SK-N-SH (cell line): ENCODE measurements around the gene HOXB2. TPM values are rescaled to one million over a fixed set of nuclear protein-coding genes. Genes with fewer than 3 reads are reported as not detected.

Source experiments
- CTCF ChIA-PET: fragments of 300-600, 350-600 bp; formaldehyde crosslinking; extraction: SDS; loops from one replicate; lab custom pipeline; 2021; lab: Yijun Ruan, JAX
- POLR2A ChIA-PET: fragments of 350-600 bp; sonication (Branson Sonifier 250); formaldehyde crosslinking; extraction: SDS; loops from one replicate; lab custom pipeline; 2020; ENCODE audit warnings: antibody characterized with exemption, inconsistent platforms; lab: Yijun Ruan, JAX
- DNase-seq: peaks from one replicate; pipeline ENCODE4 v3.0.0; 2012
- H2AFZ ChIP-seq: fragments of 200-600 bp; sonication (generic); 2 replicates; pipeline ENCODE4 v1.8.1; 2016; ENCODE audit warnings: antibody characterized with exemption, mild to moderate bottlenecking, low read depth
- H3F3A ChIP-seq: fragments of 200-600 bp; sonication (generic); replicated peaks from 2 replicates; pipeline ENCODE3; 2016; ENCODE audit warnings: antibody characterized with exemption, mild to moderate bottlenecking; ENCODE audit not compliant: insufficient read depth
- H3K27ac ChIP-seq, 2 experiments: fragments of 200-500 bp in 1 of 2; fragments of 200-600 bp in 1 of 2; sonication (Bioruptor generic) in 1 of 2; sonication (generic), shearing (Covaris generic) in 1 of 2; 2 replicates each; pipeline versions ENCODE4 v1.5.1 to v1.6.1; 2014 to 2016; ENCODE audit warnings: low read depth in 2 of 2, inconsistent platforms in 1 of 2, low read length in 1 of 2, mild to moderate bottlenecking in 1 of 2, mixed read lengths in 1 of 2
- H3K27me3 ChIP-seq: fragments of 200-600 bp; sonication (generic), shearing (Covaris generic); 2 replicates; pipeline ENCODE4 v1.6.1; 2016; ENCODE audit warnings: mixed run types; ENCODE audit not compliant: insufficient read depth
- H3K36me3 ChIP-seq, 2 experiments: fragments of 200-500 bp in 1 of 2; fragments of 200-600 bp in 1 of 2; sonication (Bioruptor generic) in 1 of 2; sonication (generic) in 1 of 2; replicated peaks in 1 of 2; 2 replicates each; pipeline versions ENCODE3 to v1.5.1; 2014 to 2016; ENCODE audit warnings: low read length in 1 of 2, mild to moderate bottlenecking in 1 of 2; ENCODE audit not compliant: insufficient read depth in 2 of 2, control insufficient read depth in 1 of 2
- H3K4me1 ChIP-seq, 2 experiments: fragments of 200-500 bp in 1 of 2; fragments of 200-600 bp in 1 of 2; sonication (Bioruptor generic) in 1 of 2; sonication (generic), shearing (Covaris generic) in 1 of 2; 2 replicates each; pipeline versions ENCODE4 v1.5.1 to v1.6.1; 2014 to 2016; ENCODE audit warnings: low read depth in 1 of 2, low read length in 1 of 2, mixed run types in 1 of 2; ENCODE audit not compliant: insufficient read depth in 2 of 2, control insufficient read depth in 1 of 2
- H3K4me2 ChIP-seq: fragments of 200-600 bp; sonication (generic), shearing (Covaris generic); 2 replicates; pipeline ENCODE4 v1.6.1; 2017; ENCODE audit warnings: mixed run types
- H3K4me3 ChIP-seq, 2 experiments: fragments of 200-500 bp in 1 of 2; fragments of 200-600 bp in 1 of 2; sonication (Bioruptor generic) in 1 of 2; sonication (generic), shearing (Covaris generic) in 1 of 2; 2 replicates each; pipeline versions ENCODE4 v1.5.1 to v1.8.1; 2014 to 2016; ENCODE audit warnings: low read depth in 2 of 2, inconsistent platforms in 1 of 2, low read length in 1 of 2, mild to moderate bottlenecking in 1 of 2, mixed read lengths in 1 of 2, moderate library complexity in 1 of 2
- H3K79me2 ChIP-seq: fragments of 200-600 bp; sonication (generic); 2 replicates; pipeline ENCODE4 v1.8.1; 2017; ENCODE audit warnings: mild to moderate bottlenecking; ENCODE audit not compliant: insufficient read depth
- H3K9ac ChIP-seq: fragments of 200-600 bp; sonication (generic); 2 replicates; pipeline ENCODE4 v1.6.1; 2017; ENCODE audit warnings: mixed run types
- H3K9me2 ChIP-seq: fragments of 200-600 bp; sonication (generic); 2 replicates; pipeline ENCODE4 v1.6.1; 2017; ENCODE audit warnings: mixed run types
- H3K9me3 ChIP-seq: fragments of 200-600 bp; sonication (generic); 2 replicates; pipeline ENCODE4 v1.6.1; 2017; ENCODE audit warnings: mixed run types, mild to moderate bottlenecking, moderate library complexity
- H4K20me1 ChIP-seq: fragments of 200-600 bp; sonication (generic); 2 replicates; pipeline ENCODE4 v1.6.1; 2017; ENCODE audit warnings: mild to moderate bottlenecking, mixed run types; ENCODE audit not compliant: insufficient read depth
- CTCF ChIP-seq: fragments of 200-600 bp; sonication (generic); IDR thresholded peaks from 2 replicates; pipeline ENCODE4 v1.6.1; 2017; ENCODE audit warnings: antibody characterized with exemption, mild to moderate bottlenecking, moderate library complexity
- EP300 ChIP-seq, 2 experiments: IDR thresholded peaks; 2 replicates each; pipeline versions ENCODE4 v1.4.0 to v1.6.1; 2012; ENCODE audit warnings: borderline replicate concordance in 1 of 2, low read depth in 1 of 2, low read length in 1 of 2
- EZH2phosphoT487 ChIP-seq: fragments of 200-600 bp; sonication (generic); IDR thresholded peaks from 2 replicates; pipeline ENCODE4 v1.6.1; 2017; ENCODE audit warnings: low read depth, mixed run types, mild to moderate bottlenecking, antibody characterized with exemption, moderate library complexity, borderline replicate concordance
- FOSL2 ChIP-seq: IDR thresholded peaks from 2 replicates; pipeline ENCODE4 v1.4.0; 2012; ENCODE audit warnings: low read depth, mild to moderate bottlenecking, moderate library complexity, borderline replicate concordance
- FOXJ3 ChIP-seq: sonication (generic); formaldehyde crosslinking; IDR thresholded peaks from 2 replicates; pipeline ENCODE4 v1.5.1; 2020; ENCODE audit warnings: mild to moderate bottlenecking, missing genetic modification reagents
- FOXM1 ChIP-seq: IDR thresholded peaks from 2 replicates; pipeline ENCODE4 v1.4.0; 2012; ENCODE audit warnings: low read depth, mild to moderate bottlenecking
- GATA2 ChIP-seq: sonication (generic); formaldehyde crosslinking; IDR thresholded peaks from 2 replicates; pipeline ENCODE4 v1.5.0; 2020; ENCODE audit warnings: mild to moderate bottlenecking, missing genetic modification reagents
- JUND ChIP-seq: IDR thresholded peaks from 2 replicates; pipeline ENCODE4 v1.4.0; 2012
- MAX ChIP-seq: IDR thresholded peaks from 2 replicates; pipeline ENCODE4 v1.4.0; 2012; ENCODE audit warnings: low read depth
- MEF2A ChIP-seq: IDR thresholded peaks from 2 replicates; pipeline ENCODE4 v1.4.0; 2012; ENCODE audit warnings: low read depth, borderline replicate concordance
- MXI1 ChIP-seq: IDR thresholded peaks from 2 replicates; pipeline ENCODE4 v1.6.1; 2012; ENCODE audit warnings: mild to moderate bottlenecking, low read depth, low read length, improper control_type of control experiment
- NFIC ChIP-seq: IDR thresholded peaks from 2 replicates; pipeline ENCODE4 v1.4.0; 2012; ENCODE audit warnings: borderline replicate concordance
- NRF1 ChIP-seq: IDR thresholded peaks from 2 replicates; pipeline ENCODE4 v1.6.1; 2012; ENCODE audit warnings: low read depth, mild to moderate bottlenecking, low read length
- PBX3 ChIP-seq: IDR thresholded peaks from 2 replicates; pipeline ENCODE4; 2012
- RCOR1 ChIP-seq: fragments of 150-350 bp; IDR thresholded peaks from 2 replicates; pipeline ENCODE4 v1.6.1; 2017; ENCODE audit warnings: antibody characterized with exemption, low read length
- RFX5 ChIP-seq: IDR thresholded peaks from 2 replicates; pipeline ENCODE4 v1.6.1; 2012; ENCODE audit warnings: mild to moderate bottlenecking, improper control_type of control experiment, low read length
- TEAD4 ChIP-seq: IDR thresholded peaks from 2 replicates; pipeline ENCODE4 v1.4.0; 2012; ENCODE audit warnings: mild to moderate bottlenecking, borderline replicate concordance; ENCODE audit not compliant: insufficient read depth
- USF1 ChIP-seq: IDR thresholded peaks from 2 replicates; pipeline ENCODE4 v1.4.0; 2012; ENCODE audit warnings: low read depth, borderline replicate concordance
- YY1 ChIP-seq: IDR thresholded peaks from 2 replicates; pipeline ENCODE4 v1.4.0; 2012; ENCODE audit warnings: low read depth, mild to moderate bottlenecking
- ZBTB33 ChIP-seq: IDR thresholded peaks from 2 replicates; pipeline ENCODE4 v1.4.0; 2012; ENCODE audit warnings: low read depth, borderline replicate concordance
- WGBS: methylation state at CpG from one replicate; pipeline ENCODE4 v1.1.6; 2017; ENCODE audit warnings: low lambda C conversion rate; 5-methylcytosine and 5-hydroxymethylcytosine counted together
- polyA plus RNA-seq, 3 experiments: library from polyadenylated mRNA; depleted of rRNA; stranded (reverse); fragments of >200 nt; gene quantifications; 2 replicates each; pipeline ENCODE4 v1.2.3, GENCODE V29; 2012

HOXB2 gene
- polyA plus RNA-seq, 1 of the 3 experiments (the other 2 are of a cell fraction): 1.9 TPM

- Histone ChIP-seq H4K20me1 (no peaks in the 10 kb centered on the region), H3K4me1 (peaks cover 2 to 7% of the 10 kb centered on the region in 2 experiments; a peak in 1 of 4 replicates), H3K27me3 (peaks cover 100% of the 10 kb centered on the region), H2AFZ (no peak overlapping the region), H3K9ac (no peak overlapping the region), H3K4me2 (no peak overlapping the region), H3K9me3 (no peaks in the 10 kb centered on the region)
- CTCF ChIA-PET: interaction anchor here (0.8 to 3.3 kb wide), 10 partner anchors 18 to 640 kb away, joined by 3 to 20 read pairs (median 4); partner anchors contain the start of gene CDK5RAP3
- 13% methylated on average over 2 of the region's 2 CpGs for WGBS
- POLR2A ChIA-PET: no interaction called here
- no peak for TF ChIP-seq RCOR1
- TF ChIP-seq MXI1: no peak
- TF ChIP-seq FOXM1: no peak
- TF ChIP-seq FOXJ3 (CRISPR knock-in tag): no peak
- no peak for TF ChIP-seq EP300 (IDR thresholded peaks at IDR 0.05; ENCODE audit: borderline replicate concordance in 1 of 2, low read depth in 1 of 2, low read length in 1 of 2)
- no peak for TF ChIP-seq USF1
- TF ChIP-seq MAX: no peak
- TF ChIP-seq RFX5: no peak
- TF ChIP-seq EZH2phosphoT487: no peak
- no peak for TF ChIP-seq ZBTB33
- no peak for TF ChIP-seq FOSL2
- TF ChIP-seq, all 33 proteins: peak for 0
- no peaks in the 10 kb centered on the region for H3K36me3 ChIP-seq
- H3F3A ChIP-seq: no peaks in the 10 kb centered on the region
- H3K9me2 ChIP-seq: no peaks in the 10 kb centered on the region
- no peaks in the 10 kb centered on the region for H3K79me2 ChIP-seq
- no peak overlapping the region for H3K27ac ChIP-seq
- H3K4me3 ChIP-seq: no peak overlapping the region
- no peak for DNase-seq
These were observed 43.6 kb upstream of the HOXB2 start for GRCh38 chr17:48588528-48588927.

GRCh38 chr17:48588074-48588415, 43.1 kb upstream of the HOXB2 start:
- Histone ChIP-seq H4K20me1 (no peaks in the 10 kb centered on the region), H3K27me3 (peaks cover 100% of the 10 kb centered on the region), H3K79me2 (no peaks in the 10 kb centered on the region), H2AFZ (no peak overlapping the region), H3K4me1 (peaks cover 2 to 3% of the 10 kb centered on the region in 2 experiments; a peak in 1 of 4 replicates), H3K27ac (no peak overlapping the region), H3K9me2 (no peaks in the 10 kb centered on the region), H3K4me2 (no peak overlapping the region), H3K36me3 (no peaks in the 10 kb centered on the region), H3K9ac (no peak overlapping the region), H3K9me3 (no peaks in the 10 kb centered on the region), H3F3A (no peaks in the 10 kb centered on the region), H3K4me3 (no peak overlapping the region)
- WGBS: 16% methylated on average over 2 of the region's 2 CpGs
- CTCF ChIA-PET: interaction anchor here (0.8 to 3.3 kb wide), 11 partner anchors 25 to 639 kb away, joined by 3 to 20 read pairs (median 3); partner anchors contain the start of gene CDK5RAP3
- DNase-seq: no peak
- POLR2A ChIA-PET: no interaction called here
- TF ChIP-seq ZBTB33 (no peak), PBX3 (no peak), CTCF (no peak), RFX5 (no peak), JUND (no peak), MAX (no peak), MEF2A (no peak), NFIC (no peak), GATA2 (CRISPR knock-in tag) (no peak), NRF1 (no peak), TEAD4 (no peak), YY1 (no peak)
